Loucy (cell line): ENCODE measurements around the gene TP63.

Experiments
- H2AFZ ChIP-seq: fragments of 200-600 bp; sonication (generic); 2 replicates; pipeline ENCODE4 v1.6.0; 2016; ENCODE audit warnings: antibody characterized with exemption, mild to moderate bottlenecking, low read length, moderate library complexity
- H3F3A ChIP-seq: fragments of 200-600 bp; 2 replicates; pipeline ENCODE4 v1.6.0; 2016; ENCODE audit warnings: antibody characterized with exemption, low read depth, mild to moderate bottlenecking
- H3K27me3 ChIP-seq: fragments of 200-600 bp; sonication (generic); 2 replicates; pipeline ENCODE4 v1.6.1; 2014; ENCODE audit warnings: low read length, mild to moderate bottlenecking; ENCODE audit not compliant: insufficient read depth, poor library complexity, severe bottlenecking
- H3K36me3 ChIP-seq: fragments of 200-600 bp; sonication (generic); 2 replicates; pipeline ENCODE4 v1.6.1; 2016; ENCODE audit warnings: low read length; ENCODE audit not compliant: insufficient read depth
- H3K4me1 ChIP-seq: fragments of 200-600 bp; sonication (generic); 2 replicates; pipeline ENCODE4 v1.5.1; 2014; ENCODE audit warnings: low read length, mild to moderate bottlenecking; ENCODE audit not compliant: insufficient read depth, poor library complexity, severe bottlenecking
- H3K4me2 ChIP-seq: fragments of 200-600 bp; sonication (generic); 2 replicates; pipeline ENCODE4 v1.6.0; 2014; ENCODE audit warnings: antibody characterized with exemption, low read length, low read depth, mild to moderate bottlenecking; ENCODE audit not compliant: poor library complexity, severe bottlenecking
- H3K4me3 ChIP-seq: fragments of 200-600 bp; sonication (generic); 2 replicates; pipeline ENCODE4 v1.5.1; 2014; ENCODE audit warnings: low read length, mild to moderate bottlenecking, mixed read lengths; ENCODE audit not compliant: poor library complexity, severe bottlenecking
- H3K79me2 ChIP-seq: fragments of 200-600 bp; sonication (generic); 2 replicates; pipeline ENCODE4 v1.6.1; 2014; ENCODE audit warnings: low read length; ENCODE audit not compliant: insufficient read depth
- H3K9ac ChIP-seq: fragments of 200-600 bp; sonication (generic); 2 replicates; pipeline ENCODE4 v1.6.0; 2014; ENCODE audit warnings: mild to moderate bottlenecking, low read depth, low read length, moderate library complexity; ENCODE audit not compliant: poor library complexity, severe bottlenecking
- H3K9me2 ChIP-seq: fragments of 200-600 bp; sonication (generic); replicated peaks from 2 replicates; pipeline ENCODE4 v1.6.1; 2016; ENCODE audit warnings: low read depth, low read length, mixed read lengths
- H3K9me3 ChIP-seq: fragments of 200-600 bp; sonication (generic); 2 replicates; pipeline ENCODE4 v1.6.1; 2014; ENCODE audit warnings: mild to moderate bottlenecking, antibody characterized with exemption, low read length, low read depth; ENCODE audit not compliant: insufficient read depth
- H4K20me1 ChIP-seq: fragments of 200-600 bp; sonication (generic); 2 replicates; pipeline ENCODE4 v1.6.0; 2014; ENCODE audit warnings: antibody characterized with exemption, low read length, mild to moderate bottlenecking; ENCODE audit not compliant: insufficient read depth, poor library complexity, severe bottlenecking
- CTCF ChIP-seq: fragments of 200-600 bp; sonication (generic); conservative IDR thresholded peaks from 2 replicates; pipeline ENCODE4 v1.5.1; 2014; ENCODE audit warnings: mild to moderate bottlenecking, antibody characterized with exemption, low read length
- EZH2phosphoT487 ChIP-seq: fragments of 200-600 bp; IDR thresholded peaks from 2 replicates; pipeline ENCODE4 v1.6.1; 2018; ENCODE audit warnings: antibody characterized with exemption, mild to moderate bottlenecking, moderate library complexity, borderline replicate concordance

TP63 gene

GRCh38 chr3:189945935-189946709 is 314.9 kb downstream of the TP63 start:
- no peaks in the 10 kb centered on the region for H3K27me3 ChIP-seq
- H3F3A ChIP-seq = no peaks in the 10 kb centered on the region
- H3K4me1 ChIP-seq = peaks cover 8% of the 10 kb centered on the region
- TF ChIP-seq EZH2phosphoT487 (no peak), CTCF (no peak)
- no peak overlapping the region for H3K9ac ChIP-seq
- no peak overlapping the region for H2AFZ ChIP-seq
- H3K79me2 ChIP-seq = no peaks in the 10 kb centered on the region
- no peaks in the 10 kb centered on the region for H4K20me1 ChIP-seq
- H3K9me3 ChIP-seq = no peaks in the 10 kb centered on the region
- H3K4me2 ChIP-seq = no peak overlapping the region
- no peak overlapping the region for H3K4me3 ChIP-seq
- no peaks in the 10 kb centered on the region for H3K36me3 ChIP-seq
- H3K9me2 ChIP-seq = no peaks in the 10 kb centered on the region
